ENCODE data around the gene FPR2.
"Not testable (repeated sequence)": the region's sequence is repeated elsewhere in the genome, so short reads cannot be mapped to it uniquely, and the experiment has no call there.

FPR2 gene

GRCh38 chr19:51800473-51801244, 39.7 kb downstream of the FPR2 start:
- Histone ChIP-seq H3K9me3 (replicated peaks; ENCODE audit: low read length) (no peaks in the 10 kb centered on the region), H3K4me1 (ENCODE audit: control insufficient read depth, insufficient read depth, low read length) (peaks cover 10% of the 10 kb centered on the region), H3K4me3 (ENCODE audit: low read length) (no peak overlapping the region), H3K4me2 (ENCODE audit: low read length) (no peak overlapping the region), H3K36me3 (ENCODE audit: insufficient read depth, low read length) (no peaks in the 10 kb centered on the region), H3K27me3 (ENCODE audit: control insufficient read depth, insufficient read depth, low read length) (no peaks in the 10 kb centered on the region), H3K9ac (ENCODE audit: low read depth, low read length) (no peak overlapping the region)

- no peaks in the 10 kb centered on the region for H3K36me3 ChIP-seq (ENCODE audit: insufficient read depth, low read length)
- H3K4me3 ChIP-seq (ENCODE audit: low read length), result no peak overlapping the region
- H3K4me2 ChIP-seq (ENCODE audit: low read length), result no peak overlapping the region
- H3K27me3 ChIP-seq (ENCODE audit: control insufficient read depth, insufficient read depth, low read length), result no peaks in the 10 kb centered on the region
- H3K9ac ChIP-seq (ENCODE audit: low read depth, low read length), result no peak overlapping the region
- H3K4me1 ChIP-seq (ENCODE audit: control insufficient read depth, insufficient read depth, low read length), result peaks cover 10% of the 10 kb centered on the region
- H3K9me3 ChIP-seq (replicated peaks; ENCODE audit: low read length), result no peaks in the 10 kb centered on the region
These were observed 41.8 kb downstream of the FPR2 start for GRCh38 chr19:51802775-51803174.

- H3K4me2 ChIP-seq (ENCODE audit: low read length), result no peak overlapping the region
- H3K36me3 ChIP-seq (ENCODE audit: insufficient read depth, low read length), result no peaks in the 10 kb centered on the region
- no peak overlapping the region for H3K4me3 ChIP-seq (ENCODE audit: low read length)
- peaks cover 10% of the 10 kb centered on the region for H3K4me1 ChIP-seq (ENCODE audit: control insufficient read depth, insufficient read depth, low read length)
- H3K9me3 ChIP-seq (replicated peaks; ENCODE audit: low read length), result no peaks in the 10 kb centered on the region
- no peaks in the 10 kb centered on the region for H3K27me3 ChIP-seq (ENCODE audit: control insufficient read depth, insufficient read depth, low read length)
- no peak overlapping the region for H3K9ac ChIP-seq (ENCODE audit: low read depth, low read length)
These were observed 42.5 kb downstream of the FPR2 start for GRCh38 chr19:51803519-51803918.

- H3K4me2 ChIP-seq (ENCODE audit: low read length), result no peak overlapping the region
- H3K4me3 ChIP-seq (ENCODE audit: low read length), result no peak overlapping the region
- H3K36me3 ChIP-seq (ENCODE audit: insufficient read depth, low read length), result no peaks in the 10 kb centered on the region
- peaks cover 8% of the 10 kb centered on the region for H3K4me1 ChIP-seq (ENCODE audit: control insufficient read depth, insufficient read depth, low read length)
- no peaks in the 10 kb centered on the region for H3K9me3 ChIP-seq (replicated peaks; ENCODE audit: low read length)
- H3K9ac ChIP-seq (ENCODE audit: low read depth, low read length), result no peak overlapping the region
- H3K27me3 ChIP-seq (ENCODE audit: control insufficient read depth, insufficient read depth, low read length), result no peaks in the 10 kb centered on the region
These were observed 43.0 kb downstream of the FPR2 start for GRCh38 chr19:51803967-51804366.

- H3K4me1 ChIP-seq (ENCODE audit: control insufficient read depth, insufficient read depth, low read length); H3K4me3 ChIP-seq (ENCODE audit: low read length); H3K4me2 ChIP-seq (ENCODE audit: low read length); H3K27me3 ChIP-seq (ENCODE audit: control insufficient read depth, insufficient read depth, low read length); H3K9ac ChIP-seq (ENCODE audit: low read depth, low read length); H3K36me3 ChIP-seq (ENCODE audit: insufficient read depth, low read length); H3K9me3 ChIP-seq (replicated peaks; ENCODE audit: low read length): not testable (repeated sequence)
These were observed 43.8 kb downstream of the FPR2 start for GRCh38 chr19:51804789-51805188.

GRCh38 chr19:51805396-51805795, 44.4 kb downstream of the FPR2 start:
- not testable (repeated sequence) for H3K27me3 ChIP-seq (ENCODE audit: control insufficient read depth, insufficient read depth, low read length); H3K4me1 ChIP-seq (ENCODE audit: control insufficient read depth, insufficient read depth, low read length); H3K9ac ChIP-seq (ENCODE audit: low read depth, low read length); H3K9me3 ChIP-seq (replicated peaks; ENCODE audit: low read length); H3K4me2 ChIP-seq (ENCODE audit: low read length); H3K4me3 ChIP-seq (ENCODE audit: low read length); H3K36me3 ChIP-seq (ENCODE audit: insufficient read depth, low read length)

- not testable (repeated sequence) for H3K9me3 ChIP-seq (replicated peaks; ENCODE audit: low read length); H3K4me2 ChIP-seq (ENCODE audit: low read length); H3K36me3 ChIP-seq (ENCODE audit: insufficient read depth, low read length); H3K4me1 ChIP-seq (ENCODE audit: control insufficient read depth, insufficient read depth, low read length); H3K4me3 ChIP-seq (ENCODE audit: low read length); H3K9ac ChIP-seq (ENCODE audit: low read depth, low read length); H3K27me3 ChIP-seq (ENCODE audit: control insufficient read depth, insufficient read depth, low read length)
These were observed 45.6 kb downstream of the FPR2 start for GRCh38 chr19:51806571-51806970.

- H3K9ac ChIP-seq (ENCODE audit: low read depth, low read length), result no peak overlapping the region
- H3K9me3 ChIP-seq (replicated peaks; ENCODE audit: low read length), result no peaks in the 10 kb centered on the region
- no peaks in the 10 kb centered on the region for H3K4me1 ChIP-seq (ENCODE audit: control insufficient read depth, insufficient read depth, low read length)
- no peak overlapping the region for H3K4me3 ChIP-seq (ENCODE audit: low read length)
- H3K4me2 ChIP-seq (ENCODE audit: low read length), result no peak overlapping the region
- no peaks in the 10 kb centered on the region for H3K27me3 ChIP-seq (ENCODE audit: control insufficient read depth, insufficient read depth, low read length)
- H3K36me3 ChIP-seq (ENCODE audit: insufficient read depth, low read length), result no peaks in the 10 kb centered on the region
These were observed 46.2 kb downstream of the FPR2 start for GRCh38 chr19:51807111-51807701.

- no peaks in the 10 kb centered on the region for H3K36me3 ChIP-seq (ENCODE audit: insufficient read depth, low read length)
- H3K27me3 ChIP-seq (ENCODE audit: control insufficient read depth, insufficient read depth, low read length), result no peaks in the 10 kb centered on the region
- no peaks in the 10 kb centered on the region for H3K4me1 ChIP-seq (ENCODE audit: control insufficient read depth, insufficient read depth, low read length)
- H3K9ac ChIP-seq (ENCODE audit: low read depth, low read length), result no peak overlapping the region
- no peaks in the 10 kb centered on the region for H3K9me3 ChIP-seq (replicated peaks; ENCODE audit: low read length)
- H3K4me2 ChIP-seq (ENCODE audit: low read length), result no peak overlapping the region
- no peak overlapping the region for H3K4me3 ChIP-seq (ENCODE audit: low read length)
These were observed 46.9 kb downstream of the FPR2 start for GRCh38 chr19:51807925-51808324.

- no peaks in the 10 kb centered on the region for H3K4me1 ChIP-seq (ENCODE audit: control insufficient read depth, insufficient read depth, low read length)
- no peaks in the 10 kb centered on the region for H3K36me3 ChIP-seq (ENCODE audit: insufficient read depth, low read length)
- H3K9me3 ChIP-seq (replicated peaks; ENCODE audit: low read length), result no peaks in the 10 kb centered on the region
- H3K4me3 ChIP-seq (ENCODE audit: low read length), result no peak overlapping the region
- no peak overlapping the region for H3K4me2 ChIP-seq (ENCODE audit: low read length)
- no peaks in the 10 kb centered on the region for H3K27me3 ChIP-seq (ENCODE audit: control insufficient read depth, insufficient read depth, low read length)
- H3K9ac ChIP-seq (ENCODE audit: low read depth, low read length), result no peak overlapping the region
These were observed 47.5 kb downstream of the FPR2 start for GRCh38 chr19:51808333-51808986.

- no peaks in the 10 kb centered on the region for H3K9me3 ChIP-seq (replicated peaks; ENCODE audit: low read length)
- H3K4me1 ChIP-seq (ENCODE audit: control insufficient read depth, insufficient read depth, low read length), result no peaks in the 10 kb centered on the region
- H3K27me3 ChIP-seq (ENCODE audit: control insufficient read depth, insufficient read depth, low read length), result no peaks in the 10 kb centered on the region
- no peak overlapping the region for H3K4me3 ChIP-seq (ENCODE audit: low read length)
- no peak overlapping the region for H3K4me2 ChIP-seq (ENCODE audit: low read length)
- H3K9ac ChIP-seq (ENCODE audit: low read depth, low read length), result no peak overlapping the region
- no peaks in the 10 kb centered on the region for H3K36me3 ChIP-seq (ENCODE audit: insufficient read depth, low read length)
These were observed 48.8 kb downstream of the FPR2 start for GRCh38 chr19:51809787-51810186.

- Histone ChIP-seq H3K36me3 (ENCODE audit: insufficient read depth, low read length) (no peaks in the 10 kb centered on the region), H3K9ac (ENCODE audit: low read depth, low read length) (no peak overlapping the region), H3K4me3 (ENCODE audit: low read length) (no peak overlapping the region), H3K4me1 (ENCODE audit: control insufficient read depth, insufficient read depth, low read length) (no peaks in the 10 kb centered on the region), H3K9me3 (replicated peaks; ENCODE audit: low read length) (no peaks in the 10 kb centered on the region), H3K27me3 (ENCODE audit: control insufficient read depth, insufficient read depth, low read length) (no peaks in the 10 kb centered on the region), H3K4me2 (ENCODE audit: low read length) (no peak overlapping the region)
These were observed 49.2 kb downstream of the FPR2 start for GRCh38 chr19:51810223-51810622.

Measured in skeletal muscle satellite cell (primary cell).